Hepatocyte (in vitro differentiated cells): ENCODE results near the gene ADGRD2.

ENCODE experiments used
- CTCF ChIP-seq: fragments of 200-600 bp; sonication (generic); IDR thresholded peaks from 2 replicates; pipeline ENCODE4 v1.5.1; 2016; ENCODE audit warnings: antibody characterized with exemption, mild to moderate bottlenecking; ENCODE audit not compliant: poor library complexity
- EZH2 ChIP-seq: fragments of 200-600 bp; sonication (generic); IDR thresholded peaks from 2 replicates; pipeline ENCODE4 v1.6.1; 2016; ENCODE audit warnings: antibody characterized with exemption, mild to moderate bottlenecking, borderline replicate concordance

GRCh38 chr9:124444166-124444565, 6.1 kb upstream of the ADGRD2 start:
- TF ChIP-seq CTCF (no peak), EZH2 (no peak)
